Neural progenitor cell (in vitro differentiated cells): ENCODE results near the gene SUPT20HL1. TPM values are rescaled to one million over a fixed set of nuclear protein-coding genes. Genes with fewer than 3 reads are reported as not detected.

Experiments used
- DNase-seq: peaks from one replicate; pipeline ENCODE4 v3.0.0-alpha.2; 2016; ENCODE audit warnings: low spot score
- H2AFZ ChIP-seq: fragments of 200-600 bp; sonication (generic); replicated peaks from 2 replicates; pipeline ENCODE4 v1.6.1; 2016; ENCODE audit warnings: antibody characterized with exemption
- H3F3A ChIP-seq: fragments of 200-600 bp; sonication (generic); 2 replicates; pipeline ENCODE4 v1.6.1; 2016; ENCODE audit warnings: antibody characterized with exemption, low read depth
- H3K27ac ChIP-seq: fragments of 200-600 bp; sonication (generic); 2 replicates; pipeline ENCODE4 v1.5.1; 2016; ENCODE audit warnings: mild to moderate bottlenecking
- H3K27me3 ChIP-seq: fragments of 200-600 bp; sonication (generic); 2 replicates; pipeline ENCODE4 v1.6.1; 2016; ENCODE audit warnings: mild to moderate bottlenecking, moderate library complexity
- H3K36me3 ChIP-seq: fragments of 200-600 bp; sonication (generic); 2 replicates; pipeline ENCODE4 v1.5.1; 2016
- H3K4me1 ChIP-seq: fragments of 200-600 bp; sonication (generic); 2 replicates; pipeline ENCODE4 v1.6.1; 2016; ENCODE audit warnings: mixed run types
- H3K4me2 ChIP-seq: fragments of 200-600 bp; sonication (generic); 2 replicates; pipeline ENCODE4 v1.6.1; 2016
- H3K4me3 ChIP-seq: fragments of 200-600 bp; sonication (generic); 2 replicates; pipeline ENCODE4 v1.5.1; 2016
- H3K79me2 ChIP-seq: fragments of 200-600 bp; sonication (generic); 2 replicates; pipeline ENCODE4 v1.6.1; 2016; ENCODE audit warnings: low read depth
- H3K9ac ChIP-seq: fragments of 200-600 bp; sonication (generic); 2 replicates; pipeline ENCODE4 v1.6.1; 2016
- H3K9me3 ChIP-seq: fragments of 200-600 bp; sonication (generic); 2 replicates; pipeline ENCODE4 v1.5.1; 2016; ENCODE audit warnings: low read depth
- H4K20me1 ChIP-seq: fragments of 200-600 bp; sonication (generic); 2 replicates; pipeline ENCODE4 v1.6.1; 2016; ENCODE audit warnings: low read depth
- H3K27ac Mint-ChIP-seq: 3 replicates; pipeline ENCODE4 v1.8.0; 2021; ENCODE audit warnings: mixed read lengths
- H3K27me3 Mint-ChIP-seq: 2 replicates; pipeline ENCODE4 v1.8.0; 2022; ENCODE audit warnings: low read depth, mild to moderate bottlenecking, inconsistent platforms, moderate library complexity, mixed read lengths; ENCODE audit not compliant: insufficient read depth
- H3K36me3 Mint-ChIP-seq: 3 replicates; pipeline ENCODE4 v1.8.0; 2021; ENCODE audit warnings: mixed read lengths
- H3K4me1 Mint-ChIP-seq: 3 replicates; pipeline ENCODE4 v1.8.0; 2021; ENCODE audit warnings: mixed read lengths
- H3K4me3 Mint-ChIP-seq: 3 replicates; pipeline ENCODE4 v1.8.0; 2021; ENCODE audit warnings: mild to moderate bottlenecking, moderate library complexity, mixed read lengths
- H3K9me3 Mint-ChIP-seq: 3 replicates; pipeline ENCODE4 v1.8.0; 2020; ENCODE audit warnings: mixed read lengths
- CTCF ChIP-seq: fragments of 200-600 bp; sonication (generic); IDR thresholded peaks from 2 replicates; pipeline ENCODE4 v1.5.1; 2017; ENCODE audit warnings: antibody characterized with exemption, mild to moderate bottlenecking
- EZH2 ChIP-seq: fragments of 200-600 bp; sonication (generic); IDR thresholded peaks from 2 replicates; pipeline ENCODE4 v1.6.1; 2017; ENCODE audit warnings: antibody characterized with exemption, mild to moderate bottlenecking, moderate library complexity
- EZH2phosphoT487 ChIP-seq: fragments of 200-600 bp; sonication (generic); IDR thresholded peaks from 2 replicates; pipeline ENCODE4 v1.6.1; 2017; ENCODE audit warnings: antibody characterized with exemption
- total RNA-seq: library from RNA; depleted of rRNA; stranded (reverse); fragments of >200 nt; gene quantifications from 2 replicates; pipeline ENCODE4 v1.2.3, GENCODE V29; 2015; ENCODE audit warnings: low replicate concordance

The SUPT20HL1 gene
- total RNA-seq, 1 donor from 2014 or later, result not detected

- no peak for TF ChIP-seq EZH2phosphoT487
- no peak for TF ChIP-seq EZH2
- no peak for TF ChIP-seq CTCF
- no peaks in the 10 kb centered on the region for H3K36me3 Mint-ChIP-seq
- DNase-seq, result no peak
Observed at GRCh38 chrX:24314019-24314635, 46.3 kb upstream of the SUPT20HL1 start, which contains the start of gene SUPT20HL2. SUPT20HL2 (minus strand) TSS chrX:24314069; CDS start chrX:24313315, 754 bp downstream.

GRCh38 chrX:24316111-24316510 lies 44.3 kb upstream of the SUPT20HL1 start:
- peaks cover 5% of the 10 kb centered on the region for H3K4me1 ChIP-seq
- H3K4me3 ChIP-seq, result no peak overlapping the region
- H3K36me3 Mint-ChIP-seq, result no peaks in the 10 kb centered on the region
- H3K9me3 ChIP-seq, result no peaks in the 10 kb centered on the region
- H3K27ac Mint-ChIP-seq, result no peak overlapping the region
- TF ChIP-seq EZH2 (no peak), EZH2phosphoT487 (no peak), CTCF (no peak)
- H3K4me2 ChIP-seq, result no peak overlapping the region
- H3K36me3 ChIP-seq, result no peaks in the 10 kb centered on the region
- H3K4me1 Mint-ChIP-seq, result peaks cover 6% of the 10 kb centered on the region
- H3K79me2 ChIP-seq, result no peaks in the 10 kb centered on the region
- H3K9me3 Mint-ChIP-seq, result no peaks in the 10 kb centered on the region
- H3K27ac ChIP-seq, result no peak overlapping the region
- no peak overlapping the region for H3K9ac ChIP-seq
- H3F3A ChIP-seq, result no peaks in the 10 kb centered on the region
- H3K27me3 ChIP-seq, result no peaks in the 10 kb centered on the region
- peaks cover 4% of the 10 kb centered on the region for H3K27me3 Mint-ChIP-seq
- H4K20me1 ChIP-seq, result no peaks in the 10 kb centered on the region
- no peak overlapping the region for H2AFZ ChIP-seq
- DNase-seq, result no peak
- no peak overlapping the region for H3K4me3 Mint-ChIP-seq

More at GRCh38 chrX:24314019-24314635, 46.3 kb upstream of the SUPT20HL1 start, which contains the start of gene SUPT20HL2:
- Mint-ChIP-seq H3K9me3 (no peaks in the 10 kb centered on the region), H3K4me1 (peaks cover 10% of the 10 kb centered on the region), H3K27ac (no peak within 1 kb of the TSS), H3K4me3 (no peak within 1 kb of the TSS), H3K27me3 (peaks cover 4% of the 10 kb centered on the region)
- H3K36me3 ChIP-seq, result no peaks in the 10 kb centered on the region
- H3K9ac ChIP-seq, result no peak within 1 kb of the TSS
- no peaks in the 10 kb centered on the region for H3K79me2 ChIP-seq
- no peak within 1 kb of the TSS for H3K4me3 ChIP-seq
- H2AFZ ChIP-seq, result no peak within 1 kb of the TSS
- H3F3A ChIP-seq, result peaks cover 5% of the 10 kb centered on the region
- H4K20me1 ChIP-seq, result no peaks in the 10 kb centered on the region
- no peaks in the 10 kb centered on the region for H3K27me3 ChIP-seq
- H3K27ac ChIP-seq, result no peak within 1 kb of the TSS
- H3K4me2 ChIP-seq, result no peak within 1 kb of the TSS
- H3K9me3 ChIP-seq, result no peaks in the 10 kb centered on the region
- peaks cover 20% of the 10 kb centered on the region for H3K4me1 ChIP-seq

- H4K20me1 ChIP-seq, result no peaks in the 10 kb centered on the region
- H3K27me3 ChIP-seq, result no peaks in the 10 kb centered on the region
- H3F3A ChIP-seq, result no peaks in the 10 kb centered on the region
- H3K27me3 Mint-ChIP-seq, result peaks cover 4% of the 10 kb centered on the region
- no peaks in the 10 kb centered on the region for H3K9me3 ChIP-seq
- H3K4me2 ChIP-seq, result no peak overlapping the region
- H3K4me1 Mint-ChIP-seq, result peaks cover under 1% of the 10 kb centered on the region
- H3K9ac ChIP-seq, result no peak overlapping the region
- no peak overlapping the region for H3K4me3 Mint-ChIP-seq
- H3K79me2 ChIP-seq, result no peaks in the 10 kb centered on the region
- no peak for TF ChIP-seq EZH2
- TF ChIP-seq CTCF, result no peak
- TF ChIP-seq EZH2phosphoT487, result no peak
- no peak overlapping the region for H3K27ac ChIP-seq
- H3K4me1 ChIP-seq, result no peaks in the 10 kb centered on the region
- H3K36me3 Mint-ChIP-seq, result no peaks in the 10 kb centered on the region
- no peak overlapping the region for H2AFZ ChIP-seq
- DNase-seq, result no peak
- no peak overlapping the region for H3K27ac Mint-ChIP-seq
- no peak overlapping the region for H3K4me3 ChIP-seq
- no peaks in the 10 kb centered on the region for H3K36me3 ChIP-seq
- H3K9me3 Mint-ChIP-seq, result no peaks in the 10 kb centered on the region
Observed at GRCh38 chrX:24317567-24317966, 42.9 kb upstream of the SUPT20HL1 start.
